ENCODE results near the gene LIPC.

LIPC gene

GRCh38 chr15:58407236-58407775 lies 24.5 kb upstream of the LIPC start:
- DNase-seq = no peak

GRCh38 chr15:58407778-58408177 lies 24.0 kb upstream of the LIPC start:
- DNase-seq = no peak

GRCh38 chr15:58409861-58410260 lies 21.9 kb upstream of the LIPC start:
- no peak for DNase-seq

- DNase-seq = no peak
Observed at GRCh38 chr15:58410353-58410752, 21.4 kb upstream of the LIPC start.

GRCh38 chr15:58413253-58413652 lies 18.5 kb upstream of the LIPC start:
- DNase-seq = no peak

- DNase-seq = no peak
Observed at GRCh38 chr15:58415636-58416035, 16.2 kb upstream of the LIPC start.

GRCh38 chr15:58416963-58417362 lies 14.8 kb upstream of the LIPC start:
- DNase-seq = no peak

GRCh38 chr15:58418135-58418534 lies 13.7 kb upstream of the LIPC start:
- no peak for DNase-seq

GRCh38 chr15:58419803-58420524 lies 11.8 kb upstream of the LIPC start:
- DNase-seq = no peak

- DNase-seq = no peak
Observed at GRCh38 chr15:58420579-58421043, 11.2 kb upstream of the LIPC start.

- DNase-seq = no peak
Observed at GRCh38 chr15:58423205-58423604, 8.6 kb upstream of the LIPC start.

GRCh38 chr15:58423831-58424608 lies 7.8 kb upstream of the LIPC start:
- DNase-seq = no peak

GRCh38 chr15:58424722-58425121 lies 7.1 kb upstream of the LIPC start:
- no peak for DNase-seq

- DNase-seq = no peak
Observed at GRCh38 chr15:58425185-58425584, 6.6 kb upstream of the LIPC start.

GRCh38 chr15:58425834-58426233 lies 6.0 kb upstream of the LIPC start:
- DNase-seq = no peak

- no peak for DNase-seq
Observed at GRCh38 chr15:58426501-58426900, 5.3 kb upstream of the LIPC start.

GRCh38 chr15:58427987-58428386 lies 3.8 kb upstream of the LIPC start:
- no peak for DNase-seq

- no peak for DNase-seq
Observed at GRCh38 chr15:58430224-58430787, 1.5 kb upstream of the LIPC start.

GRCh38 chr15:58432401-58432800 lies 610 bp downstream of the LIPC start:
- DNase-seq = no peak

GRCh38 chr15:58433597-58434333 lies 2.0 kb downstream of the LIPC start:
- DNase-seq = no peak

- DNase-seq = no peak
Observed at GRCh38 chr15:58434334-58434875, 2.6 kb downstream of the LIPC start.

- no peak for DNase-seq
Observed at GRCh38 chr15:58436552-58436951, 4.8 kb downstream of the LIPC start.

All from KG1 (cell line).